HG03108 (cell line): ENCODE measurements around the gene SPRR1A.

Source experiments
- ATAC-seq: cut with Tn5 transposase; IDR thresholded peaks from one replicate; pipeline ENCODE4 v1.9.1; 2021; ENCODE audit warnings: moderate library complexity; ENCODE audit not compliant: unreplicated experiment

Gene SPRR1A

GRCh38 chr1:153028766-153029165, 44.9 kb downstream of the SPRR1A start:
- ATAC-seq, result no peak

GRCh38 chr1:153030895-153031294, 47.0 kb downstream of the SPRR1A start, which contains the start of gene SPRR1B:
SPRR1B (plus strand) TSS chr1:153031203; CDS start chr1:153032346, 1,143 bp downstream.
- ATAC-seq, result no peak

GRCh38 chr1:153032073-153032472, 48.2 kb downstream of the SPRR1A start:
- no peak for ATAC-seq

- ATAC-seq, result no peak
These were observed 48.9 kb downstream of the SPRR1A start for GRCh38 chr1:153032677-153033308.

- ATAC-seq, result no peak
These were observed 51.3 kb downstream of the SPRR1A start for GRCh38 chr1:153035211-153035610.
